Stomach (tissue), 9 donors: Measurements from ENCODE around the gene THADA. TPM values are rescaled to one million over a fixed set of nuclear protein-coding genes. Genes with fewer than 3 reads are reported as not detected.
"Not testable (repeated sequence)": the region's sequence is repeated elsewhere in the genome, so short reads cannot be mapped to it uniquely, and the experiment has no call there.

ENCODE experiments used
- DNase-seq, 2 donors: peaks; one replicate each; pipeline versions ENCODE4 v3.0.0 to v3.0.0-alpha.2; 2013 to 2019
- H3K27ac ChIP-seq, 5 donors: fragments of 200-600 bp in 4 of 5; sonication (generic) in 4 of 5; one replicate each; pipeline ENCODE4 v1.5.1; 2013 to 2019; ENCODE audit warnings: mild to moderate bottlenecking in 1 of 5, moderate library complexity in 1 of 5
- H3K27me3 ChIP-seq, 3 donors: fragments of 200-600 bp; sonication (generic); one replicate each; pipeline ENCODE4 v1.5.1; 2017 to 2019; ENCODE audit warnings: mixed run types in 1 of 3
- H3K36me3 ChIP-seq, 4 donors: fragments of 200-600 bp; sonication (generic); 1 replicate in 3 of 4; 2 replicates in 1 of 4; pipeline ENCODE4 v1.5.1; 2016 to 2019
- H3K4me1 ChIP-seq, 4 donors: fragments of 200-600 bp; sonication (generic); one replicate each; pipeline ENCODE4 v1.5.1; 2016 to 2019
- H3K4me3 ChIP-seq, 4 donors: fragments of 200-600 bp; sonication (generic) in 3 of 4; one replicate each; pipeline ENCODE4 v1.5.1; 2016 to 2019; ENCODE audit warnings: mild to moderate bottlenecking in 1 of 4
- H3K9me3 ChIP-seq, 4 donors: fragments of 200-600 bp; sonication (generic); one replicate each; pipeline ENCODE4 v1.5.1; 2016 to 2019
- EP300 ChIP-seq: sonication (generic); formaldehyde crosslinking; IDR thresholded peaks from one replicate; pipeline ENCODE4 v1.6.1; 2017; ENCODE audit warnings: antibody characterized with exemption
- POLR2A ChIP-seq, 4 donors: fragments of 450-650 bp; IDR thresholded peaks; one replicate each; pipeline ENCODE4 v1.6.1; 2016; ENCODE audit warnings: antibody characterized with exemption in 4 of 4, control low read depth in 2 of 4, mild to moderate bottlenecking in 1 of 4, moderate library complexity in 1 of 4
- POLR2AphosphoS5 ChIP-seq, 3 donors: sonication (generic); formaldehyde crosslinking; IDR thresholded peaks; one replicate each; pipeline ENCODE4 v1.6.1; 2016; ENCODE audit warnings: antibody characterized with exemption in 3 of 3
- whole genome bisulfite sequencing, 5 donors: extraction: QIAGEN DNeasy Blood & Tissue Kit in 3 of 5; methylation state at CpG; one replicate each; pipeline versions ENCODE4 v1.1.5 to v1.1.7; 2013 to 2018; 5-methylcytosine and 5-hydroxymethylcytosine counted together
- intact Hi-C: fragments of 100-400 bp; cut with DNase I; formaldehyde crosslinking; loops from one replicate; pipeline ENCODE4 v1.15.1; 2023; ENCODE audit warnings: low total_unique reads
- polyA plus RNA-seq, 3 donors: library from polyadenylated mRNA; stranded (reverse); fragments of 200-250 nt; gene quantifications; one replicate each; pipeline ENCODE4 v1.2.3, GENCODE V29; 2013
- total RNA-seq, 5 donors: library from RNA; depleted of rRNA; stranded (reverse); fragments of >200 nt; gene quantifications; one replicate each; pipeline versions ENCODE4 v1.1.0 to v1.2.3, GENCODE V29; 2014 to 2016
- TF ChIP-seq, protein P1 (sequence below), 7 experiments: fragments of 450-650 bp in 4 of 7; fragments of 200-600 bp in 3 of 7; sonication (generic) in 3 of 7; IDR thresholded peaks; one replicate each; pipeline ENCODE4 v1.5.1; 2016 to 2019; ENCODE audit warnings: antibody characterized with exemption in 7 of 7, control low read depth in 2 of 7, mild to moderate bottlenecking in 1 of 7
- donor health status: healthy with polysubstance abuse.
- donor health status: Bipolar disorder and iron deficiency.
- donor health status: healthy.

Gene THADA
- total and polyA plus RNA-seq, 8 donors: 8.0 to 109 (median 31.9) TPM

DNA sequence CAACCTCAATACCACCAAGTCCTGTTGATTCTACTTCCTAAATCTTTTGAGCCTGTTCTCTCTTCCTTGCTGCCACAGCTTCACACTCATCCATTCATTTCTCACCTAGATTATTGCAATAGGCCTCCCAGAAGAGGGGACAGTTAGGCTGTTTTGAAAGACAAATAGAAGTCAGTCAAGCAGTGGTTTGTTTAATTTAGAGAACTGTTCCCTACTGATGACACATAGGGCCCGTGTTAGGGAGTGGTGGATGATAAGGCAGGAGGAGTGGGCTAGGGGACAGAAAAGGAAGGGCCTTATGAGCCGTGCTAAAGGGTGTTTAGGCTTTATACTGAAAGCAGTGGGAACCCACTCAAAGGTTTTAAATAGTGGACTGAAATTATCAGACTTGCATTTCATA lies 309.9 kb downstream of the THADA start:
- 75 to 83% (median 82%) methylated on average over 2 of the region's 2 CpGs for WGBS, 5 donors
- no peak for DNase-seq
- Histone ChIP-seq H3K36me3 (peaks cover 34 to 83% (median 74%) of the 10 kb centered on the region in 4 donors), H3K27me3 (no peaks in the 10 kb centered on the region), H3K4me1 (no peaks in the 10 kb centered on the region), H3K27ac (no peak overlapping the region), H3K4me3 (no peak overlapping the region), H3K9me3 (peaks cover 6 to 17% (median 11%) of the 10 kb centered on the region in 4 donors)
- TF ChIP-seq EP300 (no peak), POLR2A (IDR thresholded peaks at IDR 0.05) (no peak), POLR2AphosphoS5 (IDR thresholded peaks at IDR 0.05) (no peak)
- TF ChIP-seq, protein P1, sequence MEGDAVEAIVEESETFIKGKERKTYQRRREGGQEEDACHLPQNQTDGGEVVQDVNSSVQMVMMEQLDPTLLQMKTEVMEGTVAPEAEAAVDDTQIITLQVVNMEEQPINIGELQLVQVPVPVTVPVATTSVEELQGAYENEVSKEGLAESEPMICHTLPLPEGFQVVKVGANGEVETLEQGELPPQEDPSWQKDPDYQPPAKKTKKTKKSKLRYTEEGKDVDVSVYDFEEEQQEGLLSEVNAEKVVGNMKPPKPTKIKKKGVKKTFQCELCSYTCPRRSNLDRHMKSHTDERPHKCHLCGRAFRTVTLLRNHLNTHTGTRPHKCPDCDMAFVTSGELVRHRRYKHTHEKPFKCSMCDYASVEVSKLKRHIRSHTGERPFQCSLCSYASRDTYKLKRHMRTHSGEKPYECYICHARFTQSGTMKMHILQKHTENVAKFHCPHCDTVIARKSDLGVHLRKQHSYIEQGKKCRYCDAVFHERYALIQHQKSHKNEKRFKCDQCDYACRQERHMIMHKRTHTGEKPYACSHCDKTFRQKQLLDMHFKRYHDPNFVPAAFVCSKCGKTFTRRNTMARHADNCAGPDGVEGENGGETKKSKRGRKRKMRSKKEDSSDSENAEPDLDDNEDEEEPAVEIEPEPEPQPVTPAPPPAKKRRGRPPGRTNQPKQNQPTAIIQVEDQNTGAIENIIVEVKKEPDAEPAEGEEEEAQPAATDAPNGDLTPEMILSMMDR (IDR thresholded peaks at IDR 0.05): no peak
- intact Hi-C loops: no loop called here

DNA sequence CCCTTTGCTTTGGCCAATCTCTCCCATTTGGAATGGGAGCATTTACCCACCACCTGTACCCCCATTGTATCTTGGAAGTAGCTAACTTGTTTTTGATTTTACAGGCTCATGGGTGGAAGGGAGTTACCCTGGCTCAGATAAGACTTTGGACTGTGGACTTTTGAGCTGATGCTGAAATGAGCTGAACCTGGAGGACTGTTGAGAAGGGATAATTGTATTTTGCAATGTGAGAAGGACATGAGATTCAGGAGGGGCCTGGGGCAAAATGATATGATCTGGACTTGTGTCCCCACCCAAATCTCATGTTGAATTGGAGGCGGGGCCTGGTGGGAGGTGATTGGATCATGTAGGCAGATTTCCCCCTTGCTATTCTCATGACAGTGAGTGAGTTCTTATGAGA lies 310.9 kb downstream of the THADA start:
- no peak for DNase-seq

DNA sequence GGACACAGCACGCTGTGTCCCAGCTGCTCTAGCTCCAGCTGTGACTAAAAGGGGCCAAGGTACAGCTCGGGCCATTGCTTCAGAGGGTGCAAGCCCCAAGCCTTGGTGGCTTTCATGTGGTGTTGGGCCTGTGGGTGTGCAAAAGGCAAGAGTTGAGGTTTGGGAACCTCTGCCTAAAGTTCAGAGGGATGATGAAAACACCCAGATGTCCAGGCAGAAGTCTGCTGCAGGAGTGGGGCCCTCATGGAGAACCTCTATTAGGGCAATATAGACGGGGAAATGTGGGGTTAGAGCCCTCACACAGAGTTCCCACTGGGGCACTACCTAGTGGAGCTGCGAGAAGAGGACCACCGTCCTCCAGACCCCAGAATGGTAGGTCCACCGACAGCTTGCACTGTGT lies 311.5 kb downstream of the THADA start:
- H3K4me3 ChIP-seq, H3K27ac ChIP-seq, H3K27me3 ChIP-seq, DNase-seq, H3K4me1 ChIP-seq, intact Hi-C loops: not testable (repeated sequence)
- H3K36me3 ChIP-seq: peaks cover 34 to 92% (median 76%) of the 10 kb centered on the region in 4 donors
- 97 to 98% (median 98%) methylated on average over 4 to 6 of the region's 6 CpGs for WGBS, 5 donors
- peaks cover 6 to 17% (median 11%) of the 10 kb centered on the region in 4 donors for H3K9me3 ChIP-seq

More for the DNA sequence above, 310.9 kb downstream of the THADA start:
- Histone ChIP-seq H3K4me1 (no peaks in the 10 kb centered on the region), H3K27ac (no peak overlapping the region), H3K36me3 (peaks cover 34 to 85% (median 70%) of the 10 kb centered on the region in 4 donors), H3K9me3 (peaks cover 6 to 17% (median 11%) of the 10 kb centered on the region in 4 donors), H3K4me3 (no peak overlapping the region), H3K27me3 (no peaks in the 10 kb centered on the region)
- no peak for TF ChIP-seq EP300
- TF ChIP-seq, protein P1 (IDR thresholded peaks at IDR 0.05): no peak
- no peak for TF ChIP-seq POLR2AphosphoS5 (IDR thresholded peaks at IDR 0.05)
- TF ChIP-seq POLR2A (IDR thresholded peaks at IDR 0.05): no peak
- intact Hi-C loops: no loop called here
- WGBS, 5 donors: 93 to 100% (median 97%) methylated on average over 1 of the region's 1 CpG

DNA sequence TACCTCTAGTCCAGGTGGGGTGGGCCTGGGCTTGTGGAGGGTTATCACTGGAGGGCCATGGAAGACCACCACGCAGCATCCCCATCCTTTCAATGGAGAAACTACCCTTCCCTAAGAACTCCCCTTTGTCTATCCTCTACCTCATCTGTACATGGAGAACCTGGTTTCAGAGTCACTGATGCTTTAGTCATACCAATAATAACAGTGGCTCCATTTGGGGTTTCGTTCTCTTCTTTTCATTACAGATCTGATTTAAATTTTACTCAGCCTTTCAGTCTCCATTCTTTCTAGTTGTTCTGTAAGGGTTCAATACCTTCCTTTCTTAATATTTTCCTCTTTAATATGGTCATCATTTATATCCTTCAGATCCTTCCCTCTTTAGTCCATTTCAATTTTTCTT lies 314.8 kb downstream of the THADA start:
- Histone ChIP-seq H3K9me3 (peaks cover 6 to 17% (median 11%) of the 10 kb centered on the region in 4 donors), H3K27me3 (no peaks in the 10 kb centered on the region), H3K27ac (no peak overlapping the region), H3K4me1 (peaks cover 15 to 32% (median 23%) of the 10 kb centered on the region in 4 donors), H3K4me3 (no peak overlapping the region), H3K36me3 (peaks cover 23 to 68% (median 59%) of the 10 kb centered on the region in 4 donors)
- no peak for DNase-seq
- intact Hi-C loops: no loop called here
- TF ChIP-seq EP300 (no peak), POLR2AphosphoS5 (IDR thresholded peaks at IDR 0.05) (no peak)
- WGBS, 5 donors: 44 to 100% (median 96%) methylated on average over 2 of the region's 2 CpGs

DNA sequence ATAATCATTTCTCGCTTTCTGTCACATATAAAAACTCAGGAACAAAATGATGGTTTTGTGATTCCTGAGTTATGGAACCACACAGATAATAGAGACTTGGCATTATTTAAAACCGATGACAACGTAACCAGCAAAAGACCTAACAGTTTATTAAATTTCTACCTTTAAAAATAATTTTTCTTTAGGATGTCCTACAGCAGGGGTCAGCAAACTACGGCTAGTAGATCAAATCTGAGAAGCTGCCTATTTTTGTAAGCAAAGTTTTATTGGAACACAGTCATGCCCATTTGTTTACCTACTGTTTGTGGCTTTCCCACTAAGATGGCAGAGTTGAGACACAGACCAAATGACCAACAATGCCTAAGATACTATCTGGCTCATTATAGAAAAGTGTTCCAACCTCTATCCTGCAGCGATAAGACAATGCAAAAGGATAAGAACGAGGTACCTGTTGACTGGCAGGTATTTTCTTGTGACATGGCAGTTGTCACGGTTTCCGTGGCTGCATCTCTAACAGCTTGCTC lies 316.5 kb downstream of the THADA start:
- Histone ChIP-seq H3K27ac (no peak overlapping the region), H3K27me3 (no peaks in the 10 kb centered on the region), H3K4me3 (no peak overlapping the region), H3K36me3 (peaks cover 8 to 55% (median 43%) of the 10 kb centered on the region in 4 donors), H3K9me3 (peaks cover 2 to 8% (median 6%) of the 10 kb centered on the region in 4 donors), H3K4me1 (peaks cover 16 to 37% (median 28%) of the 10 kb centered on the region in 4 donors)
- DNase-seq: no peak
- intact Hi-C loops: no loop called here
- 92 to 95% (median 94%) methylated on average over 8 of the region's 8 CpGs for WGBS, 5 donors
- TF ChIP-seq, protein P1 (IDR thresholded peaks at IDR 0.05): no peak
- TF ChIP-seq POLR2A (IDR thresholded peaks at IDR 0.05) (no peak), EP300 (no peak), POLR2AphosphoS5 (IDR thresholded peaks at IDR 0.05) (no peak)
